Measurements from ENCODE around the gene SPCS1.
"Not testable (repeated sequence)": the region's sequence is repeated elsewhere in the genome, so short reads cannot be mapped to it uniquely, and the experiment has no call there.

The SPCS1 gene

DNA sequence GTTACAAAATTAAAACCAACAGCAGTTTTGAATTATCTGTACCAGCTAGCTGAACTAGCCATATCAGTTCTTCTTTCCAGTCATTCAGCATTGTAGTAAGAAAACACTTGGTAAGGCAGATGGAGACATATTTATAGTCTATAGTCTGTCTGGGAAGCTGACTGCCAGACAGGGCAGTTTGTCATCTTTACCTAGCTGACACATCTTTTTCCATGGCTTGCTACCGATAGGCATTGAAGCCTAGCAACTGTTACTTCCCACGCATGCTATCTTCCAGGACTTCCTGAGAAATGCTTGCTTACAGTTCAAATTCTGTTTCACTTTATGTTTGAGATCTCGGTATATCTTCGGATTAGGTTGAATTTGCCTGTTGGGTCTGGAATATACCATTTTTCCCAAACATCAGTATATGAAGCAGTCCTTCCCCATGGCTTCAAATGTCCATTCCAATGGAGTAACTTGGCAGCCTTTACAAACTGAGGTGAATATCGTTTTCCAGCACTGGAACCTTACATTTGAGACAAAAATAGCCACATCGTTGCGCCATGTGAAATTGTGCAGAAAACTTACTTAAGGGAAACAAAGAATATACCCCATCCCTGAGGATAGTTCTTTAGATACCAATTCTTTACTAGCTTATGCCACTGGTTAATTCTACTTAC lies 11.2 kb upstream of the SPCS1 start:
- no peak for DNase-seq (ENCODE audit: low read depth in 4 of 4, low spot score in 1 of 4)

DNA sequence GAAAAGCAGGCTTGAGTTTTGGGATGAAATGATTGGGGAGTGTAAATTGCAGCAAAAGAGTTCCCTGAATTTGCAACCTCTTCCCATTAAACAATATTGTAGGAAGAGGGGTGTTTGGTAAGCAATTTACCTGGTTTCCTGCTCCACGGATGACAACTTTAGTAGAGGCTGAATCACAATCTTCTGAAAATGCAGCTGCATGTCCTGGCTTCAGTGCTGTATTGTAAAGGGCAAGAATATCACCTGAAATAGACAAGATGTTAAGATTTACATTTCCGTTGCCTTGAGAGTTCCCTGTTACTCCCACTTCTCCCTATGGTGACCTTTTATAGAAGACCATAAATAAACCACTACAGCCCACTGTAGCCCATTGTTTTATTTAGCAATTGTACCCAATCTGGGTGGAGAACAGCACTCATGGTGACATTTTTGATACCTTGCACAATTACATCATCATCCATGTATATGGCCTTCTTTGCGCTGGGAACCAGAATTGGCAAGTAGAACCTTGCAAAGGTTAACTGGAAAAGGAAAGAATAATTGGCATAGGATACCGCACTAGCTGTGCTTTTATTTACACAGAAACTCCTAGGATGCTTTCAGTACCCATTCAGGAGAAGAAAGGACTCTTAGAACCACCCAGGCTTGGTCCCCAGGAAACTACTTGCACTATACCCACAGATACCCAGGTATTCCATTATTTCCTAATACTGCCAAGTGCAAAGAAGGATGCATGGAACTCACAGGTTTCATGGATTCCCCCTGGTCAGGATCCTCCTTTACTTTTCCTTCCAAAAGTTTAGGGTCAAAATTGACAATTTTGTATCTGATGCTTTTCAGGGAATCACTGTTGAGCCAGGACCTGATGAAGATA lies 9.9 kb upstream of the SPCS1 start:
- no peak for DNase-seq (ENCODE audit: low read depth in 4 of 4, low spot score in 1 of 4)

DNA sequence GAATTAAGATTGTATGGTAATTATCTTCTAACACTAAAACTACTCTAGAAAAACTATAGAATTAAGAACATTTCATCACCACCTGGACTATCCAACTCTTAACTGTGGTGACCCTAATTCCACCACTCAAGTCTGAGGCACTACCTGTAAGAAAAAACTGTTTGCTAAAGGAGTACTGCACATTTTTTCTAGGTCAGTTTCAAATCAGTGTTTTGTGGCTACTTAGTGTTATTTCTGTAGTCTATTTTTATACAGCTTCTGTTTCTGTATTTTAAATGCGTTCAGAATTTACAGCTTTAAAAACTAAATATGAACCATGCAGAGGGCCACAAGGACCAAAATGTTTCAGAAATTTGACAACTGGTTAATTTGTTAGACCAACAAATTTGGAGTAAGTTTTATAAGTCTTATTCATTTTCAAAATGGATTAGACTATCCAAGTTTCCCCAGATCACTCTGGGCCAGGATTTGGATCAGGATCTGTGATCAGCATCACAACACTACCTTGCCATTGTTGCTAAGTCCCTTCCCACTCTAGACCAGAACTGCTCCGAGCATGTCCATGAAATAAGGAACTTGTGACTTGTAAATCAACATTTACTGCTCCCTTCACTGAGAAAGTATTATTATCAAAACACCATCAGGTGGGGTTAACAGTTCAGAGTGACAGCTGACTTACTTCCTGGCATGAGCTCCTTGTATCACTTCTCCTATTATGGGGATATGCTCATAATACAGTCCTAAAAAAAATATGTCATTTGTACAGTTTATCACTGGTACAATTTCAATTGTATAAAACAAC lies 8.9 kb upstream of the SPCS1 start:
- no peak for DNase-seq (ENCODE audit: low read depth in 4 of 4, low spot score in 1 of 4)

DNA sequence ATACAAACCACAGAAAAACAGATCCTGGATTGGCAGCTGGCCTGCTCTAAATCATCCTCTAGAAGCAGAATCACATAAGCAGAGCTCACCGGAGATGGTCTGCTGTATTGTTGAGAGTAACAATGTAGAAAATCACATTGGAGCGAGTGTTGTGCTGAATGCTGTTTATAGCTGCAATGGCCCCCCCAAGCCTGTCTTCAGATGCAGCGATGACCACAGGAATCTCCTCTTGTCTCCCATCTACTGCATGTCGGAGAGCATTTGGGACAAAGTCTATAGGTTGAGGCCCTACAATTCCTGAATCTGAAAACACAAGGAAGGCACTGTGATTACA lies 8.3 kb upstream of the SPCS1 start:
- no peak for DNase-seq (ENCODE audit: low read depth in 4 of 4, low spot score in 1 of 4)

DNA sequence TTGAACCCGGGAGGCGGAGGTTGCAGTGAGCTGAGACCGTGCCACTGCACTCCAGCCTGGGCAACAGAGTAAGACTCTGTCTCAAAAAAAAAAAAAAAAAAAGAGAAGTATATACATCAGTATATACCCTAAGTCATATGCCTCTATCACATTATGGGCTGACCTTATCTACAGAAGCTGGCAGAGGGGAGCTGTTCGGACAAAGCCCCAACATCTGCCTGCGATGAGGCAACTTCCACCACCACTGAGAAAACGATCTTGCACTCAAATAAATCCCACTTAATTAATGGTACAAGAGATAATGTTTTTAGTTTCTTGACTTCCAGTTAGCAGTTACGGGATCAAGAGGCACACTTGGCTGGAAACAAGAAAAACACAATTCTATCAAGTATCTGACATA lies 2.6 kb upstream of the SPCS1 start:
- no peak for DNase-seq (ENCODE audit: low read depth in 4 of 4, low spot score in 1 of 4)

DNA sequence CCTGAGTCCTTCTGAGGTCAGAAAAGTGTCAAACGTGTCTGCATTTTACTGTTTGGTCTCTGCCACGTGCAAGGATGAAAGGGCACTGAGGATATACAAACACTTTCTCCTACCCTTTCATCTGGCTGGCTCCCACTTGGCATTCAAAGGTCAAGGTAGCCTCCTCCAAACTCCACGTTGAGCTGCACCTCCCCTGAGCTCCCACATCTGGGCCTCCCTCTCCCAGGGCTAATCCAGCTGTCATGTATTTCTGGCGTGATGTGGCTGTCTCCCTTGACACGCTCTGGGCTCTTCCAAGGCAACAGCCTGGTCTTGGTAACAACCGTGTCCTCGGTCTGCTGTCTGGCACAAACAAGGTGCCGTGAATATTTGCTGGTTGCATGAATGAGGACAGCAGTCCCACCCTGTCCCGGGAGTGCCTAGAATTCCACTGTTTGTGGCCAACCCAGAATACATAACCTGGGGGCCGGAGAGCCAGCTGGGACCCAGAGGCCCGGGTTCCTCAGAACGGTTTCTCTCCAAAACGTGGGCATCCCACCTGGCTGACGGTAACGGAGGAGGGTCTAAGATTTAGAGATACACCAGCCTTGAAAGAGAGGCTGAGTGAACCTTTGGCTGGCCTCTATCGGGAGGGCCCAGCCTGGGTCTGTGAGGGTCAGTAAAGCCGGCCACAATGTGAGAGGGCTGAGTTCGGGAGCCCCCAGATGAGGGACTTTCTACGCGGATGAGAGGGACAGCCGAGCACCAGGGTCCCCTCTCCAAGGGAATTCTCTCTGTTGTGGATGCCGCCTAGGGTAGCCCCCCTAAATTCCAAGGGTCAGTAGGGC lies 1.1 kb upstream of the SPCS1 start:
- DNase-seq (ENCODE audit: low read depth in 4 of 4, low spot score in 1 of 4) = no peak

DNA sequence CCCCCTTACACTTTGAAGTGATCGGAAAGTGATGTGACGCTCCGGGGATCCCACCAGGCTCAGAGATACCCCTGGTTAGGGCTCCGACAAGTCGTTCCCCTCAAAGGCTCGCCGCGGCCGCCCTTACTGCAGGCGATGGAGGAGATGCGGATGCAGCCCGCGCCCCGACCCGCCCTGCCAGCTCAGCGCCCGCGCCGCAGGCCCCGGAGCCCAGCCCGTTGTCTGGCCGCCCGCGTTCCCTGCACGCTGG lies 543 bp upstream of the SPCS1 start:
- DNase-seq (ENCODE audit: low read depth in 4 of 4, low spot score in 1 of 4) = no peak

DNA sequence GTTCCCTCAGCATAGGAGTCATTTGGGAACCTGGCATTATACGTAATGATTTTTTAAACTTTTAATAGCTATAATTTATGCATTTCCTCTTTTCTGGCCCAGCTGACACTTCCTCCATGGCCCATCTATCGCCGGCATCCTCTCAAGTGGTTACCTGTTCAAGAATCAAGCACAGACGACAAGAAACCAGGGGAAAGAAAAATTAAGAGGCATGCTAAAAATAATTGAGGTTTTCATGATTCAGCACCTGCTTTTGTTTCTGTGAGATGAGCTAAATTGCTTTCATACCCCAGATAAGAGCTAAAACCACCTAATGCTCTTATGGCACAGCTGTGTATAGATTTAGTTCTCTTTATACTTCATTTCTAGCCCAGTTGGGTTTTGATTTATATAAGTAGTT lies 1.7 kb downstream of the SPCS1 start:
- DNase-seq (ENCODE audit: low read depth in 4 of 4, low spot score in 1 of 4) = no peak

DNA sequence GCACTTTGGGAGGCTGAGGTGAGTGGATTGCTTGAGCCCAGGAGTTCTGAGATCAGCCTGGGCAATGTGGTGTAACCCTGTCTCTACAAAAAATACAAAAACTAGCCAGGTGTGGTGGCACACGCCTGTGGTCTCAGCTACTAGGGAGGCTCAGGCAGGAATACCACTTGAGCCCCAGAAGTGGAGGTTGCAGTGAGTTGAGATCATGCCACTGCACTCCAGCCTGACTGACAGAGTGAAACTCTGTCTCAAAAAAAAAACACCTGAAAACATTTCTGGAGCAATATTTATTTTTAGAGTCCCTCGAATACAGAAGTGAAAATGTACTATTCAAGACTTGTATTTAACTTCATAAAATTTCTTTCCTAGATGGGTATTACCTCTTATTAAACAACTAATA lies 4.6 kb downstream of the SPCS1 start:
- DNase-seq (ENCODE audit: low read depth in 4 of 4, low spot score in 1 of 4) = no peak

DNA sequence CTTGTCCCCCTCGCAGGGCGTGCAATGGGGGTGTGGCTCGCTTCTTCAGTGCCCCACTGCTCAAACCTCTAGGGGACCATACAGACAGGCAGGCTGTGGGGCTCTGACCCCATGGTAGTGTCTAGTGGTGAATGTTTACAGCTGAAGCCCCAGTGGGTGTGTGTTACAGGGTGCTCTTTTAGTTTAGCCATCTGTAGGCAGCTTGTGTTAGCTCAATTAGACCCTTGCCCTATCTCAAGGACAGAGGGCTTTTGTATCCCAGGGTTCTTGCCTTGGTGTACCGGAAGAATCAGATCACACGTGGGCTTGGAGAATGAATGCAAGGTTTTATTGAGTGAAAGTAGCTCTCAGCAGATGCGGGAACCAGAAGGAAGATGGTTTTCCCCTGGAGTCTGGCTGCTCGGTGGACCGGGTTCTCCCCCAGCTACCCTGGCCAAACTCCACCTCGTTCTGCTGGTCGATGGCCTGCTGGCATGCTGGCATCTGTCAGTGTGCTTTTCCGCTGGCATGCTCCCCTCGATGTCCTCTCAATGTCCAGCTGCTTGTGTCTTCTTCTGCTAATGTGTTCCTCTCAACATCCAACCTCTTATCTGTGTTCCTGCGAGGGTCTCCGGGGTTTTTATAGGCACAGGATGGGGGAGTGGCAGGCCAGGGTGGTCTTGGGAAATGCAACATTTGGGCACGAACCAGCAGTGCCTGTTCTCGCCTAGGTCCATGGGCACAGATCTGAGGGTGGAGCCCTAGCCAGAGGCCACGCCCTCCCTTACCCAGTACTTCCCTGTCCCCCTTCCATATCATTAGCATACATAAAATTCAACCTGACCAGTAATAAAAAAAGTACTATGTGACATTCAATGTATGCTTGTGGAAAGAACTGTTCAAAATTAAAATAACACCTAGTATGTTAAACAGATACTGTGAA lies 6.6 kb downstream of the SPCS1 start:
- DNase-seq (ENCODE audit: low read depth in 4 of 4, low spot score in 1 of 4) = no peak

DNA sequence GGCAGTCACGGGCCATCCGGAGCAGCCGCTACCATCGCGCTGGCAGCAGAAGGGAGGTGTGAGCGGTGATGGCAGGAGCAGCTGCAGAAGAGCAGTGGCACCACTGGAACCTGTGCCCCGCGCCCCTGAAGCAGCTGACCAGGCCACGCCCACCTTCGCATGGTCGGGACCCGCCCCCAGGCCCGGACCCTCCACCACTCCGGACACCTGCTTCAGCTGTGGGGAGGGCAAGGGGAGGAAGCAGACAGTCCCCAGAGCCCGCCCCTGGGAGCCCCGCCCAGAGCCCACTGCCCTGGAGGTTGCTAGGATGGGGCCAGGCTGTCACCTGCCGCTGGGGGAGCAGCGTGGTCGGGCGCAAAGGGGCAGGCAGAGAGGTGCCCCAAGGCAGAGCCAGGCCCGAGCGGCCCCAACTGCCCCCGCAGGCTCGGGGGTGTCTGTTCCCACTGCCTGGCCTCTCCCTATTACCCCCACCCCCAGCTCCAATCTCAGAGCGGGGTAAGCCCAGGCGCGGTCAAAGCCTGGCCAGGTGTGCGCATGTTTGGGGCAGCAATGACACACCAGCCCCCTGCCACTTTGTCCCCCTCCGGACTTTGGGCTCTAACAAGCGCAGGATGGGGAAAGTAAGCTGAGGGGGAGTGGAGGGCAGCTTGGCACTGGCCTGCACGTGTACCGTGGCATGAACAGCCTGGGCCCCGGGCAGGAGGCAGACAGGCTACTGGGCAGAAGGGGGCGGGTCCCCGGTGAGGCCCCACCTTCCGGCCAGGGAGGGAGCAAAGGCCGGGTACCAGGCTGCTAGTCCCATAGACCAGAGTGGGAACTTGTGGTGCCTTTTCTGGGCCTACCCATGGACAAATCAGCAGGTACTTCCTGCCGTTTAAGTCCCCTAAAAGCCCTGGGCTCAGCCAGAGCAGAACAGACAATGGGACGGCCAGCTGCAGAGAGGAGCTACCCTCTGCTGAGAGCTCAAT lies 8.7 kb downstream of the SPCS1 start:
- no peak for DNase-seq (ENCODE audit: low read depth in 4 of 4, low spot score in 1 of 4)

DNA sequence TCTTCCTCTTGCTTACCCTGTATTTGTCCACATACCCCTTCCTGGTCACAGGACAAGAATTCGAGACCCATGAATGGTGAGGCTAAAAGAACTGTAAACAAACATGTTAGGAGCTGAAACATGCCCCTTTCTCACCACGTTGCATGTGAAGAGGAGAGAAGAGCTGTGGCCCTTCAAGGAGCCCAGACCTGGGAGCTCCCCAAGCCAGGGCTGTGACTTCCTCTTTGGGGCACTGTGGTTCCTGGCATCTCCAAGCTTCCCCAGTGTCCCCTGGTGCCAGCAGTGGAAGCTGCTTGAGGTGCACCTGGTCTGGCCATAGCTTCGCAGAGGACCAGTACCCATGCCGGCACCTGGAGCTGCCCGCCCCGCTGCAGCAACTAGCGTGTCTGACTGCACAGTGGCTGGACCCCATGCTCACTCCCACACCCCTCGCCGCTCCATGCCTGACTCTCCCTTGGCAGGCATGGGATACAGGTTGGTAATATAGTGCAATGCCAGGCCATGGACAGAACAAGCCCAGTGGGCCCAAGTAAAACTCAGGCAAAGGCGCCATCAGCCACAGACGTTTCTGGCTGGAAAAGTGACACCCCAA lies 9.9 kb downstream of the SPCS1 start:
- DNase-seq (ENCODE audit: low read depth in 4 of 4, low spot score in 1 of 4) = no peak

DNA sequence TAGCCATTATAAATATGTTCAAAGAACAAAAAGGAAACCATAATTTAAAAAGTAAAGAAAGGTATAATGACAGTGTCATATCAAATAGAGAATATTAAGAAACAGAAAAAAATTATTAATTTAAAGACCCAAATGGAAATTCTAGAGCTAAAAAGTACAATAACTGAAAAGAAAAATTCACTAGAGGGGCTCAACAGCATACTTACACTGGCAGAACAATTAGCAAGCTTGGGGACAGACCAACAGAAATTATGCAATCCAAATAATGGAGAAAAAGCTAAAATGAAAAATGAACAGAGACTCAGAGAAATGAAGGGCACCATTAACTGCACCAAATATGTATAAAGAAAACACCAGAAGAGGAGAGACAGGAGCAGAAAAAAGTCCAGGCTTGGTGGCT lies 13.7 kb downstream of the SPCS1 start:
- no peak for DNase-seq (ENCODE audit: low read depth in 4 of 4, low spot score in 1 of 4)

DNA sequence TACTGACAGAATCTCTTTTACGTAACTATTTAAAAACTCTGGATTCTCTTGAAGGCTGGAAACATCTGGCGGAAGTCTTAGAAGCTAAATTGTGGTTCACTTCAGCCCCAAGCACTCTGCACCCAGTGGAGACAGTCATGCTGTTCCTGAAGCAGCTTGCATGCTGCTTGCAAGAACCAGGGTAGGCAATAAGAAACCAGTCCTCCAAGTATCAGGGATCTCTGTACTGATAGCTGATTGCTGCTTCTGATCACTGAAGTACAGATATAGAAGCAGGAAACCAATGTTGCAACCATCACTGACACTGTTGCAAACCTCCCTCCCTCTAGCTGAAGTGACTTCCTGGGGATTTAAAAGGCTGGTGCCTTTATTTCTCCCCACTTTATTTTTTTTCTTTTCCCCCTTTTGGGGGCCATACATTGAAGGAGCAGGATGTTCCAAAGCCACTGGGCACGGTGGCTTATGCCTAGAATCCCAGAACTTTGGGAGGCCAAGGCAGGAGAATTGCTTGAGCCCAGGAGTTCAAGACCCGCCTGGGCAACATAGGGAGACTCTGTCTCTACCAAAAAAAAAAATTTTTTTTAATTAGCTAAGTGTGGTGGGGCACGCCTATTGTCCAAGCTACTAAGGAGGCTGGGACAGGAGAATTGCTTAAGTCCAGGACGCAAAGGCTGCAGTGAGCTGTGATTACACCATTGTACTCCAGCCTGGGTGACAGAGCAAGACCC lies 15.3 kb downstream of the SPCS1 start:
- no peak for DNase-seq (ENCODE audit: low read depth in 4 of 4, low spot score in 1 of 4)

DNA sequence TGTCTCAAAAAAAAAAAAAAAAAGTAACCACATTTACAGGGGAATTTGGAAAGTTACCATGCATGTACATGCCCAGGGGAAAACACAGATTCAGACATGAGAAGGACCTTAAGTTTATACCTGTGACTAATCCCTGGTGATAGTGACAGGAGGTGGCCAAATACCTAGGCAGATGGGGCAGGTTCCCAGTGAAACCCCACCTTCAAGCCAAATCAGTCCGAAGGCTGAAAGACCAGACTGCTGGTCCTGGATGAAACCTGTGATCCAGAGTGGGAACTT lies 15.8 kb downstream of the SPCS1 start:
- DNase-seq (ENCODE audit: low read depth in 4 of 4, low spot score in 1 of 4) = no peak

DNA sequence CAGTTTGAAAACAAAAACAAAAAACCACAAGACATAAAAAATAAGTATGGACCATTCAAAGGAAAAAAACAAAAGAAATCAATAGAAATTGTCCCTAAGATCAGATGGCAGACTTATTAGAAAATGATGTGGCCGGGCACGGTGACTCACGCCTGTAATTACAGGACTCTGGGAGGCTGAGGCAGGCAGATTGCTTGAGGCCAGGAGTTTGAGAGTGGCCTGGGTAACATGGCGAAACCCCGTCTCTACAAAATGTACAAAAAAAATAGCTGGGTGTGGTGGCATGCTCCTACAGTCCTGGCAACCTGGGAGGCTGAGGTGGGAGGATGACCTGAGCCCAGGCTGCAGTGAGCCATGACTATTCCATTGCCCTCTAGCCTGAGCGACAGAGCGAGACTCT lies 16.6 kb downstream of the SPCS1 start:
- no peak for DNase-seq (ENCODE audit: low read depth in 4 of 4, low spot score in 1 of 4)

DNA sequence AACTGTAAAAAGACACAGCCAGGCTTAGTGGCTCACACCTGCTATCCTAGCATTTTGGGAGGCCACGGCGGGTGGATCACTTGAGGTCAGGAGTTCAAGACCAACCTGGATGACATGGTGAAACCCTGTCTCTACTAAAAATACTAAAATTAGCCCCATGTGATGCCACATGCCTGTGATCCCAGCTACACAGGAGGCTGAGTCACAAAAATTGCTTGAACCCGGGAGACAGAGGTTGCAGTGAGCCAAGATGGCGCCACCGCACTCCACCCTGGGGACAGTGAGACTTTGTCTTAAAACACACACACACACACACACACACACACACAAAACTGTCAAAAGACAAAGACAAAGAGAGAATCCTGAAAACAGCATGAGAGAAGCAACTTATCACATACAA lies 18.0 kb downstream of the SPCS1 start:
- no peak for DNase-seq (ENCODE audit: low read depth in 4 of 4, low spot score in 1 of 4)

DNA sequence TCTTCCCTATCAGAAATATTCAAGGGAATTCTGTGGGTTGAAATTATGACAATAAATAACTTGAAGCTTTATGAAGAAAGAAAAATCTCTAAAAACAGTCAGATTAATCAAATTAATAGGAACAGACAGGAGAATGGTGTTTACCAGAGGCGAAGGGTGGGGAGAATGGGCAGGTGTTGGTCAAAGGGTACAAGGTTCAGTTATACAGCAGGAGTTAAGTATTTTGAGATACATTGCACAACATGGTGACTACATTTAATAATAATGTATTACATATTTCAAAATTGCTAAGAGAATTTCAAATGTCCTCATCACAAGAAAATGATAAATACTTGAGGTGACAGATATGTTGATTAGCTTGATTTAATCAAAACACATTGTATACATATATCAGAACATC lies 18.6 kb downstream of the SPCS1 start:
- no peak for DNase-seq (ENCODE audit: low read depth in 4 of 4, low spot score in 1 of 4)

DNA sequence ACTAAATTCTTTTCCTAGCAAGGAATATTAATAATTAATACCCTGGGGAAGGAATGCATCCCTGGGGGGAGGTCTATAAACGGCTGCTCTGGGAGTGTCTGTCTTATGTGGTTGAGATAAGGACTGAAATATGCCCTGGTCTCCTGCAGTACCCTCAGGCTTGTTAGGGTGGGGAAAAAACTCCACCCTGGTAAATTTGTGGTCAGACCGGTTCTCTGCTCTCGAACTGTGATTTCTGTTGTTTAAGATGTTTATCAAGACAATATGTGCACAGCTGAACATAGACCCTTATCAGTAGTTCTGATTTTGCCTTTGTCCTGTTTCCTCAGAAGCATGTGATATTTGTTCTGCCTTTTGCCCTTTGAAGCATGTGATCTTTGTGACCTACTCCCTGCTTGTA lies 22.8 kb downstream of the SPCS1 start:
- DNase-seq (ENCODE audit: low read depth in 4 of 4, low spot score in 1 of 4) = not testable (repeated sequence)
